Heart left ventricle (tissue), 16 donors: ENCODE results near the gene HOXC13. TPM values are rescaled to one million over a fixed set of nuclear protein-coding genes. Genes with fewer than 3 reads are reported as not detected.

ENCODE experiments used
- ATAC-seq, 4 donors: fragments of 200-7000 bp; cut with Tn5 transposase; one replicate each; pipeline ENCODE4 v1.9.1; 2020 to 2022; ENCODE audit warnings: moderate library complexity in 4 of 4, mild to moderate bottlenecking in 3 of 4, moderate number of reproducible peaks in 1 of 4
- DNase-seq, 5 donors: peaks; one replicate each; pipeline ENCODE4 v3.0.0-alpha.2; 2020
- H3K27ac ChIP-seq, 12 donors: fragments of 200-600 bp; sonication (generic) in 4 of 12; one replicate each; pipeline versions ENCODE4 v1.5.0 to v1.8.0; 2016 to 2022; ENCODE audit warnings: mild to moderate bottlenecking in 2 of 12
- H3K27me3 ChIP-seq, 9 donors: fragments of 200-600 bp; sonication (generic) in 2 of 9; one replicate each; pipeline versions ENCODE4 v1.5.1 to v1.8.0; 2016 to 2022; ENCODE audit warnings: mild to moderate bottlenecking in 3 of 9
- H3K36me3 ChIP-seq, 9 donors: fragments of 200-600 bp; sonication (generic) in 2 of 9; one replicate each; pipeline versions ENCODE4 v1.5.0 to v1.8.0; 2018 to 2022; ENCODE audit warnings: mild to moderate bottlenecking in 2 of 9
- H3K4me1 ChIP-seq, 12 donors: fragments of 200-600 bp; sonication (generic) in 4 of 12; one replicate each; pipeline versions ENCODE4 v1.5.0 to v1.8.0; 2016 to 2022; ENCODE audit warnings: mild to moderate bottlenecking in 3 of 12
- H3K4me3 ChIP-seq, 12 donors: fragments of 200-600 bp; sonication (generic) in 4 of 12; one replicate each; pipeline versions ENCODE4 v1.5.0 to v1.8.0; 2017 to 2022; ENCODE audit warnings: mild to moderate bottlenecking in 9 of 12, moderate library complexity in 4 of 12
- H3K9me3 ChIP-seq, 12 donors: fragments of 200-600 bp; sonication (generic) in 4 of 12; one replicate each; pipeline versions ENCODE4 v1.5.0 to v1.8.0; 2016 to 2022; ENCODE audit warnings: mild to moderate bottlenecking in 1 of 12
- CTCF ChIP-seq, 12 donors: fragments of 200-600 bp; sonication (generic) in 4 of 12; IDR thresholded peaks; one replicate each; pipeline versions ENCODE4 v1.5.0 to v1.8.0; 2018 to 2022; ENCODE audit warnings: antibody characterized with exemption in 12 of 12, mild to moderate bottlenecking in 5 of 12
- POLR2A ChIP-seq, 2 donors: fragments of 450-650 bp; IDR thresholded peaks; one replicate each; pipeline ENCODE4 v1.6.1; 2017; ENCODE audit warnings: antibody characterized with exemption in 2 of 2, mild to moderate bottlenecking in 2 of 2, moderate library complexity in 2 of 2
- WGBS, 4 donors: extraction: QIAGEN DNeasy Blood & Tissue Kit in 2 of 4; methylation state at CpG; one replicate each; pipeline versions ENCODE4 v1.1.5 to v1.1.7; 2013 to 2018; 5-methylcytosine and 5-hydroxymethylcytosine counted together
- intact Hi-C, 10 donors: fragments of 100-400 bp; cut with DNase I; formaldehyde crosslinking; loops; one replicate each; pipeline versions ENCODE4 v1.11.1 to v1.14.2; 2022
- polyA plus RNA-seq, 2 donors: library from polyadenylated mRNA; stranded (reverse); fragments of 200-250 nt; gene quantifications; one replicate each; pipeline ENCODE4 v1.2.3, GENCODE V29; 2013
- total RNA-seq, 9 donors: library from RNA; depleted of rRNA in 2 of 9; stranded (reverse); fragments of >200 nt in 2 of 9; fragmentation: NEBNext Ultra II Directional in 3 of 9; extraction: Animal tissue kit (Norgen Biotek cat#: 25700) in 3 of 9; gene quantifications; one replicate each; pipeline versions ENCODE4 v1.1.0 to v1.2.4, GENCODE V29; 2016 to 2023
- donor health status: ischemic (EF 13 %, LVEDD 7.1; RV severe dilation, severe dysfunction).
- donor health status: healthy with polysubstance abuse.
- donor health status: DM: no; HTN: yes; CAD: no.
- donor health status: DM: no; HTN: no; CAD: no.
- donor health status: ischemic (EF 25% LVEDD 6.9; RV normal size, moderate dysfunction).
- donor health status: ischemic (EF 25% LVEDD 5.7; RV mildly dilated, moderate dysfunction).
- donor health status: healthy.
- donor health status: DM: yes; HTN: yes; CAD: no.
- donor health status: ischemic (EF 35%, LVEDD 5.7; RV mildly dilated, moderate dysfunction).
- donor health status: nonischemic (EF 11% LVEDD 7.7; RV severe dilation, severe dysfunction).
- donor health status: DM: yes; HTN: yes; CAD: no.
- donor health status: PGD.
- donor health status: ischemic (EF 29% LVEDD 5.4; RV normal size, mild dysfunction).
- donor health status: nonischemic (EF 23%, LVEDD 6.1; RV moderate dilation, normal function).

The HOXC13 gene
- total and polyA plus RNA-seq, 11 donors = not detected

DNA sequence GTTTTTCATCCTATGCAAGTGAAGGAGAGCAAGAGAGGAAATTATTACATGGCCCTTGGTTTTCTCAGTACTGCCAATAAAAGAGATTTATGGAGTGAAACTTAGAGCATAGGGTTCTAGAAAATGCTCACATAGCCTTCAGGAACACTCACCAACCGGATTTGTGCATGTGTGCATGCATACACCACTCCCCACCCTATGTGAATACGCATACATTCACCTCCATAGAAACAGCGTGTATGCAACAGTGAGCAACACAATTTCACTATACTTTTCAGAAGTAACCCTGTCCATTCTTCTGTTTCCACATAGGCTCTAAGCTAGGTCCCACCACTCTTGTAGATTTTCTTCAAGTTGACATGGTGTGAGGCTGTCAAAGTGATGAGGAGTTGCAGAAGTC lies 31.5 kb upstream of the HOXC13 start:
- Histone ChIP-seq H3K4me3 (no peak overlapping the region), H3K4me1 (no peaks in the 10 kb centered on the region), H3K27ac (no peak overlapping the region), H3K27me3 (peaks cover 0 to 69% (median 18%) of the 10 kb centered on the region in 9 donors), H3K36me3 (no peaks in the 10 kb centered on the region), H3K9me3 (no peaks in the 10 kb centered on the region)
- intact Hi-C loops = no loop called here
- TF ChIP-seq CTCF (IDR thresholded peaks at IDR 0.05) (no peak), POLR2A (IDR thresholded peaks at IDR 0.05) (no peak)
- no peak for ATAC-seq
- WGBS, 4 donors = 66 to 72% (median 67%) methylated on average over 3 of the region's 3 CpGs
- no peak for DNase-seq

GRCh38 chr12:53916788-53917655 lies 21.6 kb upstream of the HOXC13 start:
- ATAC-seq (no peak), DNase-seq (no peak)
- no peak overlapping the region for H3K4me3 ChIP-seq
- peaks cover 0 to 95% (median 55%) of the 10 kb centered on the region in 9 donors for H3K27me3 ChIP-seq
- no peak overlapping the region for H3K27ac ChIP-seq
- H3K36me3 ChIP-seq = no peaks in the 10 kb centered on the region
- WGBS, 4 donors = 73 to 76% (median 74%) methylated on average over 5 of the region's 5 CpGs
- no peaks in the 10 kb centered on the region for H3K9me3 ChIP-seq
- intact Hi-C loops = no loop called here
- TF ChIP-seq POLR2A (IDR thresholded peaks at IDR 0.05) (no peak), CTCF (IDR thresholded peaks at IDR 0.05) (no peak)
- no peaks in the 10 kb centered on the region for H3K4me1 ChIP-seq

DNA sequence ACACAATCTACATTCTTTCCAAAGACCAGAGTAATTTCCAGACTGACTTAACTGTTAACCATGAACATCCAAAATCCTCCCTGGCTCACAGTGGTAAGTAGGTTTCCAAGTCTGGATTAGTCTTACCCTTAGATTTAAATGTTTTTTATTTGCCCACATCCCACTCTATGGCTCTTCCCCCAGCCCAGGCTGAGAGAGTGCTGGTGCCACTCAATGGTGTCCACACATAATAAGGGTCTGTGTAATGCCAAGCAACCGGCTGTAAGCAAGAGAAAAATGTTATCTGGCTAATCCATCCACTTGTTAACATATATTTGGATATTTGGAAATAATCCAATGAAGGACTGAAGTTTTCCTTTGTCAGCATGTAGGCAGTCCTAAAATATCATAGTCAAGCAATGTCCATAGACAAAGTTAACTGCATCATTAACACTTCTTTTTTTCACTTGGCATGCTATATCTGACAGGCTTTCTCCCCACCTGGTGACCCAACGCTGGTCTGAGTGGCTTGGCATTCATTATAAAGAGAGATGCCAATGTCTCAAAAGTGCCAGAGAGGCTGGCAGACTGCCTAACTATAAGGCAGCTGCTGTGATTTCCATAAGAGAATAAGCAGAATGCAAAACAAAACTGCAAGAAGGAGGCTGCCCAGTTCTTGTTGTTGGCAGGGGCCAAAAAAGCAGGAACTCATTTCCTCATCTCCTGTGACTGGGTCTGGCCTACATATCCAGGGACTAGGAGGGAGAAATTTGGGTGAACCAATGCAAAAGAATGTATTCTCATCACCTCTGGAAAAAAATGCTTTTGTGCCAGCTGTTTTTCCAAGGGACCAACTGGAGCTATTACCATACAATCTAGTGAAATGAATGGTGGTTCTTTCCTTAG lies 13.9 kb upstream of the HOXC13 start:
- Histone ChIP-seq H3K4me1 (no peaks in the 10 kb centered on the region), H3K9me3 (no peaks in the 10 kb centered on the region), H3K27ac (no peak overlapping the region), H3K36me3 (no peaks in the 10 kb centered on the region), H3K4me3 (no peak overlapping the region), H3K27me3 (peaks cover 26 to 99% (median 77%) of the 10 kb centered on the region in 9 donors)
- intact Hi-C loops = no loop called here
- DNase-seq (no peak), ATAC-seq (no peak)
- WGBS, 4 donors = 22 to 50% (median 37%) methylated on average over 2 of the region's 2 CpGs
- TF ChIP-seq POLR2A (IDR thresholded peaks at IDR 0.05) = no peak
- no peak for TF ChIP-seq CTCF (IDR thresholded peaks at IDR 0.05)
